WTC11 (cell line): Measurements from ENCODE around the gene MCM5. TPM values are rescaled to one million over a fixed set of nuclear protein-coding genes. Genes with fewer than 3 reads are reported as not detected.

Source experiments
- ATAC-seq: fragments of 200-7000 bp; cut with Tn5 transposase; 2 replicates; pipeline ENCODE4 v1.10.0; 2021; ENCODE audit warnings: mild to moderate bottlenecking, moderate library complexity
- CTCF ChIA-PET: fragments of 300-600 bp; sonication (Branson Sonifier 250); formaldehyde crosslinking; loops from one replicate; lab custom pipeline; 2021; ENCODE audit warnings: antibody characterized with exemption; lab: Charles Lee
- POLR2A ChIA-PET: fragments of 350-600 bp; sonication (Branson Sonifier 250); formaldehyde crosslinking; loops from one replicate; lab custom pipeline; 2021; ENCODE audit warnings: antibody characterized with exemption; lab: Charles Lee
- DNase-seq: peaks from one replicate; pipeline ENCODE4 v3.0.0; 2021; ENCODE audit warnings: low spot score
- H3K27ac Mint-ChIP-seq: 2 replicates; pipeline ENCODE4 v1.8.0; 2021; ENCODE audit warnings: mixed read lengths
- H3K27me3 Mint-ChIP-seq: 2 replicates; pipeline ENCODE4 v1.8.0; 2021; ENCODE audit warnings: low read depth, mild to moderate bottlenecking, moderate library complexity, mixed read lengths
- H3K36me3 Mint-ChIP-seq: 2 replicates; pipeline ENCODE4 v1.8.0; 2021; ENCODE audit warnings: mixed read lengths
- H3K4me1 Mint-ChIP-seq: 2 replicates; pipeline ENCODE4 v1.8.0; 2022; ENCODE audit warnings: mixed read lengths
- H3K4me3 Mint-ChIP-seq: 2 replicates; pipeline ENCODE4 v1.8.0; 2021; ENCODE audit warnings: mild to moderate bottlenecking, moderate library complexity, mixed read lengths
- H3K9me3 Mint-ChIP-seq: 2 replicates; pipeline ENCODE4 v1.8.0; 2021; ENCODE audit warnings: mixed read lengths
- CTCF ChIP-seq: fragments of 200-600 bp; IDR thresholded peaks from 2 replicates; pipeline ENCODE4 v1.8.0; 2022; ENCODE audit warnings: antibody characterized with exemption
- E2F1 ChIP-seq: sonication (generic); formaldehyde crosslinking; IDR thresholded peaks from 2 replicates; pipeline ENCODE4 v1.8.0; 2022; ENCODE audit warnings: mild to moderate bottlenecking, missing genetic modification reagents
- HMGA2 ChIP-seq: fragments of 250-450 bp; sonication (Bioruptor Pico); IDR thresholded peaks from 2 replicates; pipeline ENCODE4 v1.4.0; 2021; ENCODE audit warnings: mild to moderate bottlenecking, moderate library complexity
- HMGXB4 ChIP-seq: sonication (generic); formaldehyde crosslinking; IDR thresholded peaks from 2 replicates; pipeline ENCODE4 v1.8.1; 2023; ENCODE audit warnings: mild to moderate bottlenecking, moderate library complexity, missing genetic modification reagents
- IRF1 ChIP-seq: sonication (generic); formaldehyde crosslinking; IDR thresholded peaks from 2 replicates; pipeline ENCODE4 v1.8.0; 2023; ENCODE audit warnings: missing genetic modification reagents
- MAX ChIP-seq: sonication (generic); formaldehyde crosslinking; IDR thresholded peaks from 2 replicates; pipeline ENCODE4 v1.8.0; 2022; ENCODE audit warnings: mild to moderate bottlenecking, missing genetic modification reagents
- MLX ChIP-seq: sonication (generic); formaldehyde crosslinking; IDR thresholded peaks from 2 replicates; pipeline ENCODE4 v1.8.1; 2023; ENCODE audit warnings: mild to moderate bottlenecking, missing genetic modification reagents, moderate library complexity
- MXD4 ChIP-seq: fragments of 250-450 bp; sonication (Bioruptor Pico); IDR thresholded peaks from 2 replicates; pipeline ENCODE4 v1.8.0; 2021; ENCODE audit warnings: mild to moderate bottlenecking, moderate library complexity, borderline replicate concordance
- NR3C1 ChIP-seq: sonication (generic); formaldehyde crosslinking; conservative IDR thresholded peaks from 2 replicates; pipeline ENCODE4 v1.8.1; 2023; ENCODE audit warnings: low read depth, mild to moderate bottlenecking, missing genetic modification reagents
- PRDM15 ChIP-seq: sonication (generic); formaldehyde crosslinking; IDR thresholded peaks from 2 replicates; pipeline ENCODE4 v1.8.0; 2022; ENCODE audit warnings: missing genetic modification reagents
- SMAD3 ChIP-seq: sonication (generic); formaldehyde crosslinking; IDR thresholded peaks from 2 replicates; pipeline ENCODE4 v1.8.0; 2022; ENCODE audit warnings: missing genetic modification reagents, mild to moderate bottlenecking, borderline replicate concordance
- TEAD4 ChIP-seq: sonication (generic); formaldehyde crosslinking; IDR thresholded peaks from 2 replicates; pipeline ENCODE4 v1.8.0; 2022; ENCODE audit warnings: mild to moderate bottlenecking, missing genetic modification reagents
- ZBTB21 ChIP-seq: sonication (generic); formaldehyde crosslinking; IDR thresholded peaks from 2 replicates; pipeline ENCODE4 v1.8.1; 2023; ENCODE audit warnings: mild to moderate bottlenecking, missing genetic modification reagents, borderline replicate concordance
- ZNF512 ChIP-seq: sonication (generic); formaldehyde crosslinking; IDR thresholded peaks from 2 replicates; pipeline ENCODE4 v1.8.1; 2022; ENCODE audit warnings: missing genetic modification reagents, borderline replicate concordance
- ZSCAN18 ChIP-seq: fragments of 250-450 bp; sonication (Bioruptor Pico); IDR thresholded peaks from 2 replicates; pipeline ENCODE4 v2.1.2; 2022; ENCODE audit warnings: mild to moderate bottlenecking, moderate library complexity
- total RNA-seq: library from RNA; stranded (reverse); gene quantifications from 3 replicates; pipeline ENCODE4 v1.2.3, GENCODE V29; 2021

MCM5 gene
- total RNA-seq, 1 experiment from 2014 or later: 261 TPM

- CTCF ChIA-PET: no interaction called here
Measured at GRCh38 chr22:35373781-35374180, 26.2 kb upstream of the MCM5 start.

GRCh38 chr22:35375031-35375430, 24.9 kb upstream of the MCM5 start:
- ATAC-seq: no peak
- no peak overlapping the region for H3K27ac Mint-ChIP-seq
- no peaks in the 10 kb centered on the region for H3K36me3 Mint-ChIP-seq
- peaks cover 4% of the 10 kb centered on the region; the same call in 1 of the 2 replicates for H3K27me3 Mint-ChIP-seq
- H3K4me3 Mint-ChIP-seq: no peak overlapping the region
- ChIA-PET POLR2A (interaction anchor here (1.4 kb wide), 1 partner anchor 56 kb away, joined by 4 read pairs; no protein-coding TSS in a partner anchor), CTCF (interaction anchor here (0.8 to 2.4 kb wide), 4 partner anchors 9 to 56 kb away, joined by 3 to 13 read pairs (median 4); no protein-coding TSS in a partner anchor)
- no peak for DNase-seq
- peaks cover 62% of the 10 kb centered on the region for H3K4me1 Mint-ChIP-seq
- H3K9me3 Mint-ChIP-seq: no peaks in the 10 kb centered on the region
- no peak for TF ChIP-seq PRDM15 (CRISPR knock-in tag)
- TF ChIP-seq IRF1 (CRISPR knock-in tag): no peak
- TF ChIP-seq HMGXB4 (CRISPR knock-in tag): no peak
- TF ChIP-seq SMAD3 (CRISPR knock-in tag): no peak
- no peak for TF ChIP-seq CTCF
- no peak for TF ChIP-seq HMGA2

More at GRCh38 chr22:35373781-35374180, 26.2 kb upstream of the MCM5 start:
- DNase-seq: no peak
- H3K27me3 Mint-ChIP-seq: peaks cover 4% of the 10 kb centered on the region; the same call in 1 of the 2 replicates
- no peaks in the 10 kb centered on the region for H3K9me3 Mint-ChIP-seq
- H3K4me1 Mint-ChIP-seq: peaks cover 62% of the 10 kb centered on the region
- TF ChIP-seq MXD4 (CRISPR knock-in tag): no peak
- TF ChIP-seq ZNF512: no peak
- no peak for TF ChIP-seq NR3C1
- TF ChIP-seq E2F1 (CRISPR knock-in tag): no peak
- no peak for TF ChIP-seq ZBTB21 (CRISPR knock-in tag)
- no peak for TF ChIP-seq MLX (CRISPR knock-in tag)
- no peak for TF ChIP-seq MAX (CRISPR knock-in tag)
- TF ChIP-seq TEAD4: no peak
- TF ChIP-seq ZSCAN18: no peak
- no peaks in the 10 kb centered on the region for H3K36me3 Mint-ChIP-seq
- H3K4me3 Mint-ChIP-seq: no peak overlapping the region
- POLR2A ChIA-PET: no interaction called here
- H3K27ac Mint-ChIP-seq: peak overlapping the region; percentile 27
- ATAC-seq: no peak
